ENCODE results near the gene CCDC172.

GRCh38 chr10:116324951-116325635 is 845 bp downstream of the CCDC172 start:
- no peak for TF ChIP-seq POLR2A (IDR thresholded peaks at IDR 0.05)
- TF ChIP-seq, protein P1, sequence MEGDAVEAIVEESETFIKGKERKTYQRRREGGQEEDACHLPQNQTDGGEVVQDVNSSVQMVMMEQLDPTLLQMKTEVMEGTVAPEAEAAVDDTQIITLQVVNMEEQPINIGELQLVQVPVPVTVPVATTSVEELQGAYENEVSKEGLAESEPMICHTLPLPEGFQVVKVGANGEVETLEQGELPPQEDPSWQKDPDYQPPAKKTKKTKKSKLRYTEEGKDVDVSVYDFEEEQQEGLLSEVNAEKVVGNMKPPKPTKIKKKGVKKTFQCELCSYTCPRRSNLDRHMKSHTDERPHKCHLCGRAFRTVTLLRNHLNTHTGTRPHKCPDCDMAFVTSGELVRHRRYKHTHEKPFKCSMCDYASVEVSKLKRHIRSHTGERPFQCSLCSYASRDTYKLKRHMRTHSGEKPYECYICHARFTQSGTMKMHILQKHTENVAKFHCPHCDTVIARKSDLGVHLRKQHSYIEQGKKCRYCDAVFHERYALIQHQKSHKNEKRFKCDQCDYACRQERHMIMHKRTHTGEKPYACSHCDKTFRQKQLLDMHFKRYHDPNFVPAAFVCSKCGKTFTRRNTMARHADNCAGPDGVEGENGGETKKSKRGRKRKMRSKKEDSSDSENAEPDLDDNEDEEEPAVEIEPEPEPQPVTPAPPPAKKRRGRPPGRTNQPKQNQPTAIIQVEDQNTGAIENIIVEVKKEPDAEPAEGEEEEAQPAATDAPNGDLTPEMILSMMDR (IDR thresholded peaks at IDR 0.05) = no peak

Measured in uterus (tissue), 2 donors.